ENCODE results near the gene CEBPB.

CEBPB gene

GRCh38 chr20:50190251-50191064, at the start of gene CEBPB:
Gene CEBPB, plus strand, starts transcription at chr20:50190830. Its CDS starts 204 bp downstream, at chr20:50191034.
- Histone ChIP-seq H3K27ac (ENCODE audit: low read length) (no peak within 1 kb of the TSS), H3K9me3 (ENCODE audit: control insufficient read depth, low read depth, low read length) (no peaks in the 10 kb centered on the region), H3K4me1 (ENCODE audit: control insufficient read depth, low read depth, low read length) (peaks cover 21% of the 10 kb centered on the region), H3K4me3 (ENCODE audit: low read length) (peak within 1 kb of the TSS; percentile 76), H3K36me3 (ENCODE audit: control insufficient read depth, low read depth, low read length) (no peaks in the 10 kb centered on the region), H3K9ac (ENCODE audit: low read length) (peak within 1 kb of the TSS; percentile 85), H3K27me3 (ENCODE audit: control insufficient read depth, insufficient read depth, low read length) (peaks cover 5% of the 10 kb centered on the region)

GRCh38 chr20:50141018-50141675, 49.5 kb upstream of the CEBPB start:
- Histone ChIP-seq H3K4me3 (ENCODE audit: low read length) (no peak overlapping the region), H3K9ac (ENCODE audit: low read length) (no peak overlapping the region), H3K27ac (ENCODE audit: low read length) (no peak overlapping the region), H3K4me1 (ENCODE audit: control insufficient read depth, low read depth, low read length) (peaks cover 6% of the 10 kb centered on the region), H3K27me3 (ENCODE audit: control insufficient read depth, insufficient read depth, low read length) (no peaks in the 10 kb centered on the region), H3K9me3 (ENCODE audit: control insufficient read depth, low read depth, low read length) (no peaks in the 10 kb centered on the region), H3K36me3 (ENCODE audit: control insufficient read depth, low read depth, low read length) (no peaks in the 10 kb centered on the region)

GRCh38 chr20:50141811-50142561, 48.6 kb upstream of the CEBPB start:
- H3K27me3 ChIP-seq (ENCODE audit: control insufficient read depth, insufficient read depth, low read length), result no peaks in the 10 kb centered on the region
- no peak overlapping the region for H3K4me3 ChIP-seq (ENCODE audit: low read length)
- H3K36me3 ChIP-seq (ENCODE audit: control insufficient read depth, low read depth, low read length), result no peaks in the 10 kb centered on the region
- no peaks in the 10 kb centered on the region for H3K9me3 ChIP-seq (ENCODE audit: control insufficient read depth, low read depth, low read length)
- H3K27ac ChIP-seq (ENCODE audit: low read length), result no peak overlapping the region
- no peak overlapping the region for H3K9ac ChIP-seq (ENCODE audit: low read length)
- peaks cover 11% of the 10 kb centered on the region for H3K4me1 ChIP-seq (ENCODE audit: control insufficient read depth, low read depth, low read length)

- H3K27me3 ChIP-seq (ENCODE audit: control insufficient read depth, insufficient read depth, low read length), result no peaks in the 10 kb centered on the region
- H3K36me3 ChIP-seq (ENCODE audit: control insufficient read depth, low read depth, low read length), result no peaks in the 10 kb centered on the region
- H3K4me1 ChIP-seq (ENCODE audit: control insufficient read depth, low read depth, low read length), result peaks cover 17% of the 10 kb centered on the region
- H3K9me3 ChIP-seq (ENCODE audit: control insufficient read depth, low read depth, low read length), result no peaks in the 10 kb centered on the region
- no peak overlapping the region for H3K4me3 ChIP-seq (ENCODE audit: low read length)
- no peak overlapping the region for H3K27ac ChIP-seq (ENCODE audit: low read length)
- H3K9ac ChIP-seq (ENCODE audit: low read length), result no peak overlapping the region
These were observed 47.8 kb upstream of the CEBPB start for GRCh38 chr20:50142812-50143211.

- peaks cover 5% of the 10 kb centered on the region for H3K36me3 ChIP-seq (ENCODE audit: control insufficient read depth, low read depth, low read length)
- no peak overlapping the region for H3K27ac ChIP-seq (ENCODE audit: low read length)
- no peak overlapping the region for H3K4me3 ChIP-seq (ENCODE audit: low read length)
- no peak overlapping the region for H3K9ac ChIP-seq (ENCODE audit: low read length)
- no peaks in the 10 kb centered on the region for H3K9me3 ChIP-seq (ENCODE audit: control insufficient read depth, low read depth, low read length)
- H3K4me1 ChIP-seq (ENCODE audit: control insufficient read depth, low read depth, low read length), result peaks cover 17% of the 10 kb centered on the region
- no peaks in the 10 kb centered on the region for H3K27me3 ChIP-seq (ENCODE audit: control insufficient read depth, insufficient read depth, low read length)
These were observed 46.3 kb upstream of the CEBPB start for GRCh38 chr20:50144362-50144761.

- Histone ChIP-seq H3K27ac (ENCODE audit: low read length) (no peak overlapping the region), H3K9me3 (ENCODE audit: control insufficient read depth, low read depth, low read length) (no peaks in the 10 kb centered on the region), H3K27me3 (ENCODE audit: control insufficient read depth, insufficient read depth, low read length) (no peaks in the 10 kb centered on the region), H3K36me3 (ENCODE audit: control insufficient read depth, low read depth, low read length) (peaks cover 5% of the 10 kb centered on the region), H3K4me1 (ENCODE audit: control insufficient read depth, low read depth, low read length) (peaks cover 17% of the 10 kb centered on the region), H3K9ac (ENCODE audit: low read length) (no peak overlapping the region), H3K4me3 (ENCODE audit: low read length) (no peak overlapping the region)
These were observed 45.1 kb upstream of the CEBPB start for GRCh38 chr20:50145566-50145965.

- Histone ChIP-seq H3K4me3 (ENCODE audit: low read length) (no peak overlapping the region), H3K4me1 (ENCODE audit: control insufficient read depth, low read depth, low read length) (peaks cover 17% of the 10 kb centered on the region), H3K9ac (ENCODE audit: low read length) (no peak overlapping the region), H3K27ac (ENCODE audit: low read length) (no peak overlapping the region), H3K9me3 (ENCODE audit: control insufficient read depth, low read depth, low read length) (no peaks in the 10 kb centered on the region), H3K27me3 (ENCODE audit: control insufficient read depth, insufficient read depth, low read length) (no peaks in the 10 kb centered on the region), H3K36me3 (ENCODE audit: control insufficient read depth, low read depth, low read length) (peaks cover 5% of the 10 kb centered on the region)
These were observed 44.4 kb upstream of the CEBPB start for GRCh38 chr20:50146214-50146613.

- Histone ChIP-seq H3K4me3 (ENCODE audit: low read length) (no peak overlapping the region), H3K27ac (ENCODE audit: low read length) (no peak overlapping the region), H3K36me3 (ENCODE audit: control insufficient read depth, low read depth, low read length) (peaks cover 5% of the 10 kb centered on the region), H3K27me3 (ENCODE audit: control insufficient read depth, insufficient read depth, low read length) (no peaks in the 10 kb centered on the region), H3K4me1 (ENCODE audit: control insufficient read depth, low read depth, low read length) (peaks cover 19% of the 10 kb centered on the region), H3K9me3 (ENCODE audit: control insufficient read depth, low read depth, low read length) (no peaks in the 10 kb centered on the region), H3K9ac (ENCODE audit: low read length) (no peak overlapping the region)
These were observed 43.6 kb upstream of the CEBPB start for GRCh38 chr20:50146732-50147662.

GRCh38 chr20:50149481-50150254, 41.0 kb upstream of the CEBPB start:
- H3K27me3 ChIP-seq (ENCODE audit: control insufficient read depth, insufficient read depth, low read length), result peaks cover 7% of the 10 kb centered on the region
- H3K9me3 ChIP-seq (ENCODE audit: control insufficient read depth, low read depth, low read length), result no peaks in the 10 kb centered on the region
- no peak overlapping the region for H3K4me3 ChIP-seq (ENCODE audit: low read length)
- H3K36me3 ChIP-seq (ENCODE audit: control insufficient read depth, low read depth, low read length), result peaks cover 5% of the 10 kb centered on the region
- no peak overlapping the region for H3K27ac ChIP-seq (ENCODE audit: low read length)
- H3K9ac ChIP-seq (ENCODE audit: low read length), result no peak overlapping the region
- peaks cover 26% of the 10 kb centered on the region for H3K4me1 ChIP-seq (ENCODE audit: control insufficient read depth, low read depth, low read length)

- peaks cover 5% of the 10 kb centered on the region for H3K36me3 ChIP-seq (ENCODE audit: control insufficient read depth, low read depth, low read length)
- H3K4me1 ChIP-seq (ENCODE audit: control insufficient read depth, low read depth, low read length), result peaks cover 26% of the 10 kb centered on the region
- H3K27ac ChIP-seq (ENCODE audit: low read length), result no peak overlapping the region
- H3K9me3 ChIP-seq (ENCODE audit: control insufficient read depth, low read depth, low read length), result no peaks in the 10 kb centered on the region
- peaks cover 10% of the 10 kb centered on the region for H3K27me3 ChIP-seq (ENCODE audit: control insufficient read depth, insufficient read depth, low read length)
- H3K4me3 ChIP-seq (ENCODE audit: low read length), result no peak overlapping the region
- no peak overlapping the region for H3K9ac ChIP-seq (ENCODE audit: low read length)
These were observed 39.4 kb upstream of the CEBPB start for GRCh38 chr20:50151034-50151743.

Measured in iPS-18a (cell line).